GM19455 (cell line): ENCODE measurements around the gene FMO5.
"Not testable (repeated sequence)": the region's sequence is repeated elsewhere in the genome, so short reads cannot be mapped to it uniquely, and the experiment has no call there.

Source experiments
- ATAC-seq: cut with Tn5 transposase; IDR thresholded peaks from one replicate; pipeline ENCODE4 v1.9.1; 2021; ENCODE audit not compliant: unreplicated experiment

The FMO5 gene

DNA sequence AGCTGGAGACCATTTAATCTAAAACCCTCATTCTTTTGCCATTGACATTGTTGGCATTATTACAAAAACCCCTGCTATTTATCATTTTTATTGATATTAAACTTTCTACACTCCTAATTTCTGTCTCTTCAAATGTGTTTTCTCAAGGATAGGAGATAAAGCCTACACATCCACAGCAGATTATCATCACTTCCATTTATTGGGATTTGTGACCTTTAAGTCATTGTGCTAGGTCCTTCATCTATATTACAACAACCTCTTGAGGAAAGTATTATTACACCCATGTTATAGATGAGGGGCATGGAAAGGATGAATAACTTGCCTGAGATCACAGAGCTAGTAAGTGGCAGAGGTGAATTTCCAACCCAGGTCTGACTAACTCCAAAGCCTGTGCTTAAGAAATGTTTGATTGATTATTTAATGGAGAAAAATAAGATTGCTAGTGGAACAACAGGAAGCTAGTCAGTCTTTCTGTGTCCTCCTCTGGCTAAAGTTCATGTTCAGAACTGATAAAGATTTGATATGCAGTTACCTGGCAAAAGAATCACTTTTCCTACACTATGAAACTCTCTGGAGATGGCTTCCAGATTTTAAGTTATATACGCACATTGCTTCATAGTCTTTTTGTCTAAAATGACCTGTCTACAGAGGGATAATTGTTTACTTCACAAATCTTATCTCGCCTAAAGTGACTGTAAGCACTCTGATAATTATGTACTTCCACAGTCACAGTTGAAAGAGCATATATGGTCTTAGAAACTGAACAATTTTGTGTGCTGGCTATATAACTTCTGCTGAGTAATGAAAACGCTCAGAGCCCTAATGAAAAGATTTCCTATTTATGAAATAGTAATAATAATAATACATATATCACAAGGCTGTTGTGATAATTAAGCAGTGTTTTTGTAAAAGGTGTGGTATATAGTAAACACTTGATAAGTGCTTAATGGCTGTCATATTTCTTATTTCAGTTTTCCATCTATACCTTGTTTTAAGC, 15.0 kb downstream of the FMO5 start:
- no peak for ATAC-seq

DNA sequence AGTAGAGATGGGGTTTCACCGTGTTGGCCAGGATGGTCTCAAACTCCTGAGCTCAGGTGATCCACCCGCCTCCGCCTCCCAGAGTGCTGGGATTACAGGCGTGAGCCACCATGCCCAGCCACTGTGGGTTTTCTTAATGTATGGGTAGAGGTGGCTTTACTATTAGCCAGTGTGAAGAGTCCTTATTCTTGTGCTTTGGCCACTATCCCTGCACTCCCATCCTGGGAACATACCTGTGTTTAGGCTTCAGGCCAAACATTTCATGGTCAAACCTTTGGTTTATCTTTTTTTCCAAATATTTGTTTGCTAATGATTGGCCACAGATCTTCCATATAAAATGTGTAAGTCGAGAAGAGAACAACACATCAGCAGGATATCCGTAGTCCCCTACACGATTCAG, 16.5 kb downstream of the FMO5 start:
- ATAC-seq = no peak

DNA sequence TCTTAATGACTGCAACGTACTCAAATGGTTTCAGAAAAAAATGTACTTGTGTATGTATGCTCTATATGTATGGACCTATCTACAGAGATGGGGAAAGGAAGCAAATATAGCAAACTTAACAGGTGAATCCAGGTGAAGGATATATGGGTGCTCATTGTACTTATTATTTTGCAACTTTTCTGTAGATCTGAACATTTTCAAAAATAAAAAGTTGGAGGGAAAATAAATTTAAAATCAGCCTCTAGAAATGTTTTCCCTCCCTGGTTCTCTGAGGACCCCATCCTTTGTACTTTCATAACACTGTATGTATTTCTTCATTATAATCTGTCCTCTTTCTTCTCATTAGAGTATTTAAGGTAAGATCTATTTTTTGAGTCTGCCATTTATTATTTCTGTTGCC, 17.9 kb downstream of the FMO5 start:
- ATAC-seq = no peak

DNA sequence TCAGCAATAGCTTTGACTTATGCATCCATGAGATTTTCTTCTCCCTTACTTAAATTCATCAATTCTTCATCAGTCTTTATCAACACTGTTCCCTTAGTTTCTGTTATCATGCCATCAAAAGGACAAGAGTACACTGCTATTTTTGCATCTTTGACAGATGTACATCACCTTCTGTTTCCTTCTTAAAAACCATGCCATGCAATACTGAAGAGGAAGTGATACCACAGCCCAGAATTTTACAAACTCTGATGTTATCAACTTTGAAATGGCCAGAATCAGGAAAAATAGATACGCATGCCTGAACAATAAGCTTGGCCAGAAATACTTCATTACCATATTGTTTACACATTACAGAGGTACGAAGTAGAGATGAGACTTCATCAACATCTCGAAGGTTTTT, 21.1 kb downstream of the FMO5 start:
- ATAC-seq = no peak

DNA sequence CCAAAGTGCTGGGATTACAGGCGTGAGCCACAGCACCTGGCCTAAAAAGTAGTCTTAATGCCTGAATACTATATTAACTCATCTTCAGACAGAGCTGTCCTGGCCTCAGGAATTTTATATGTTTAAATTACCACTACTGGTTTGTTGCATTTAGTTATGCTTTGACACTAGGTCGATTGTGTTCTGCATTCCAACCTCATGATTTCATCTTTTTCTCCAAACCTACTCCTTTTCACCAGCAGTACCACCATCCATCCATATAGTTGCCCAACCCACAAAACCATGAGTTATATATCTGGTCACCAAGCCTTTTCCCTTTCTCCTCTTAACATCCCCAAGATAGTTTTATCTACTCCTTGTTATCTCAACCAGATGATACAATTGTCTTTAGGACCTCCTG, 22.6 kb downstream of the FMO5 start:
- ATAC-seq = no peak

DNA sequence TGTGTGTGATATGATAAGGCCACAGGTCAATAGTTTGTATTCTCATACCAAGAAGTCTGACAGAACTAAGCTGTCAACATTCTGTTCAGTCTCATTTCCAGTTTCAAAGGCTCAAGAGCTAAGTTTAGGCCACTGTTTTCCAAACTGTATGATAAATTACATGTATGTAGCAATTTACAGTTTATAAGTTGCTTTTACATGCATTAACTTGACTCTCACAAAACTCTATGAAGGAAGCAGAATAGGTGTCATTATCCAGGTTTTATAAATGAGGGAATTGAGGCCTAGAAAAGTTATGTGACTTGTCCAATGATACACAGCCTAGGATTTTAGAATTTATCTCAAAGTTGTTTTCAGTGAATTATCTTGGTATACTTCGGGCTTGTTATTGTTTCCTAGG, 23.4 kb downstream of the FMO5 start:
- no peak for ATAC-seq

DNA sequence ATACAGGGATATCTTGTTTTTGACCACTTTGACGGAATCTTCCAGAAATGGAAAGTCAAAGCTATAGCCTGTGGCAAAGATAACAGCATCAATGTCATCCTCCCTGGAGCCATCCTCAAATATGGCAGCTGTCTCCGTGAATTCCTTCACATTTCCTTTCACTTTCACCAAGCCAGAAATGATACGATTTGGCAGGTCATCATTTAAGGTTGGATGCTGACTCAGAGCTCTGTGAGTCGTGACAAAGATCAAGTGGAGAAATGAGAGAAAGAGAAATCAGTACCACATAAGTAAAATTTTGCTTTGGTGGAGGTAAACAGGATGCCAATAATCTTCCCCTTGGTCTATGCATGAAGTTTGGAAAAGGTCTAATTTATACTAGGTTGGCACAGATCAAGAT, 23.9 kb downstream of the FMO5 start:
- no peak for ATAC-seq

DNA sequence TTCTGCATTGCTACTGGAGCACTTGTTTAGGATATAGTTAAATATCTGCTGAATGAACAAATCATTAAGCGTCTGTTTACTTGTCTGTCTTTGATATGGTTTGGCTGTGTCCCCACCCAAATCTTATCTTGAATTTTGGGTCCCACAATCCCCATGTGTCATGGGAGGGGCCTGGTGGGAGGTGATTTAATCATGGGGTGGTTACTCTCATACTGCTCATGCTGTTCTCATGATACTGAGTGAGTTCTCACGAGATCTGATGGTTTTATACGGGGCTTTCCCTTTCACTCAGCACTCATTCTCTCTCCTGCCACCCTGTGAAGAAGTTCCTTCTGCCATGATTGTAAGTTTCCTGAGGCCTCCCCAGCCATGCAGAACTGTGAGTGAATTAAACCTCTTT, 27.8 kb downstream of the FMO5 start:
- ATAC-seq = not testable (repeated sequence)

DNA sequence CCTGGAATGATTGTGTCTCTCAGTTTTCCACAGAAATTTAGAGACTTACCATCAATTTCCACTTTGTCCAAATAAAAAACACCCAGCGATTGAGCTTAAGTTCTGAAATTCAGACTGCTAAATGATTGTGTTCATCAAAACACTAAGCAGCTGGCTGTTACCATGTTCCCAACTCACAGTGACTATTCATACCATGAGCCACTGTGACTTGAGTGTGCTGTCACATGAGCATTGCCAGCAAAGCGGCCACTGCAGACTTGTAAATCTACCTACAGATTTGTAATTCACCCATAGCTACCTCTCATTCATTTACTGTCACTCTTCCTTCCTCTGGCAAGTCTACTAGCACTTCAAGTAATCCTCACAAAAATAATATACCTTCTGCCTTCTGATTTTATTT, 35.6 kb downstream of the FMO5 start:
- ATAC-seq = no peak

DNA sequence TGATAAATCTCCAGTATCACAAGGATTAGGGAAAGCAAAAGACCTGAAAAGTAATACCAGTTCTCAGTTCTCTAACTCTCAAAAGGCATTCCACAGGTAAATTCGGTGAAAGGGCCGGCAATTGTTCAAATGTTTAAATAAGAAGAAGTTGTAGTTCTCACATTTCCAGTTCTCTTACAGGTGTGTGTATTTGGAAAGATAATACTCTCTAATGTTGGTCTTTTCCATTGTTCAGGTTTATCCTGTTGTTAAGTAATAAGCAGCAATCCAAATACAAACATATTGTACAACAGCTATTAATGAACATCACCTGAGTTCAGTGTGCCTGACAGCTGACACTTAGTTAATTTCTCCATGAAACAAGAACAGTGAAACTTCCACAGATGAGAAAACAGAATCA, 39.7 kb downstream of the FMO5 start:
- ATAC-seq = no peak

DNA sequence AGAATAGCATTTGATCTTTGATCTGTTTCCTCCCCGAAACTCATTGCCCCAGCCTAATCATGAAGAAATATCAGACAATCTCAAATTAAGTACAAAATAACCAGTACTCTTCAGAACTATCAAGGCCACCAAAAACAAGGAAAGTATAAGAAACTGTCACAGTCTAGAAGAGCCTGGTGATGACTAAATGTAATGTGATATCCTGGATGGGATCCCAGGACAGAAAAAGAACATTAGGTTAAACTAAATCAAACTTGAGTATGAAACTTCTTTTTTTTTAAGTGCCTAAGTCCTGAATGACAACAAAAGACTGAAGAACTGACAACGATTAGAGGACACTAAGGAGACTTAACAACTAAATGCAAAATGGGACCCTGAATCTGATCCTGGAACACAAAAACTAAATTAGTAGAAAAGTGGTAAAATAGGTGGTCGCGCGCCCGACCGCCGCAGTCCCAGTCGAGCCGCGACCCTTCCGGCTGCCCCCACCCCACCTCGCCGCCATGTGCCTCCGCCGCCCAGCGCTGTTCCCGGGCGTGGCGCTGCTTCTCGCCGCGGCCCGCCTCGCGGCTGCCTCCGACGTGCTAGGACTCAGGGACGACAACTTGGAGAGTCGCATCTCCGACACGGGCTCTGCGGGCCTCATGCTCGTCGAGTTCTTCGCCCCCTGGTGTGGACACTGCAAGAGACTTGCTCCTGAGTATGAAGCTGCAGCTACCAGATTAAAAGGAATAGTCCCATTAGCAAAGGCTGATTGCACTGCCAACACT, 47.3 kb downstream of the FMO5 start:
- no peak for ATAC-seq

DNA sequence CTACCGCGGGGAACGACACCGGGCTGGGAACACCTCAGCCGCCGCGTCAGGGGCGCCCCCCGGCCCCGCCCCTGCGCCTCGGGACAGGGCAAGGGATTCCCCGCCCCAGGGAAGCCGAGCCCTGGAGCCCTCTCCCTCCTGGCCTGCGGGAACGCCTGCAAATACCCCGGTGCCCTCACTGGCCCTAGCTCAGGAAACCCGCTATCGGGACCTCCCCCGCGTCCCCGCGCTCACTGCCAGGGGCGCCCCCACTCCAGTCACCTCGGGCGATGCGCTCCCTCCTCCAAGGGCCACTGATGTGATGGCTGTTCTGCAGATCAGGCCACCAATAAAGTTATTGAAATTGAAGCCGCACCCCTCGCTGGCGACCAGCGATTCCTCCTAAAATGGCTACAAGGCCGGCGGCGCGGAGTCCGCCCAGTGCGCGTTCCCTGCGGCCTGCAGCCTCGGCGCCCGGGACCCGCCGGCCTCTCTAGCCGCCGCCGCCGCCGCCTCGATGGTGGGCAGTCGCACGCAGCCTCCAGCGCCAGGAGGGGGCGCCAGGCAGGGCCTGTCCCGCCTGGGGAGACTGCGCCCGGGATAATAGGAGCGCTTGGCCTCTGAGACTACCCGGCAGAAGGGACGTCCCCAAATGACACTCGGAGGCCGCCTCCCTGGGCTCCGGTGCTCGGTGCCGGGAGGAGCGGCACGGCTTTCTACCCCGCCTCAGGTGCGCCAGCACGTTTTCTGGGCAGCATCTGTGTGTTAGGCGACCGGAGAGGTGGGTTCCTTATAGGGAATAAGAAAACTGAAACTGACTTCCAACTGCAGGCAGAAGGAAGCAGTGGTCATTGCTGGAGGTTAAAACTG, 52.7 kb downstream of the FMO5 start, which contains the start of gene PRKAB2:
Gene PRKAB2, minus strand, starts transcription at position 303 of the 849 bp plus-strand sequence. CDS start 326 bp downstream, outside the sequence.
- peak; percentile 79 for ATAC-seq

DNA sequence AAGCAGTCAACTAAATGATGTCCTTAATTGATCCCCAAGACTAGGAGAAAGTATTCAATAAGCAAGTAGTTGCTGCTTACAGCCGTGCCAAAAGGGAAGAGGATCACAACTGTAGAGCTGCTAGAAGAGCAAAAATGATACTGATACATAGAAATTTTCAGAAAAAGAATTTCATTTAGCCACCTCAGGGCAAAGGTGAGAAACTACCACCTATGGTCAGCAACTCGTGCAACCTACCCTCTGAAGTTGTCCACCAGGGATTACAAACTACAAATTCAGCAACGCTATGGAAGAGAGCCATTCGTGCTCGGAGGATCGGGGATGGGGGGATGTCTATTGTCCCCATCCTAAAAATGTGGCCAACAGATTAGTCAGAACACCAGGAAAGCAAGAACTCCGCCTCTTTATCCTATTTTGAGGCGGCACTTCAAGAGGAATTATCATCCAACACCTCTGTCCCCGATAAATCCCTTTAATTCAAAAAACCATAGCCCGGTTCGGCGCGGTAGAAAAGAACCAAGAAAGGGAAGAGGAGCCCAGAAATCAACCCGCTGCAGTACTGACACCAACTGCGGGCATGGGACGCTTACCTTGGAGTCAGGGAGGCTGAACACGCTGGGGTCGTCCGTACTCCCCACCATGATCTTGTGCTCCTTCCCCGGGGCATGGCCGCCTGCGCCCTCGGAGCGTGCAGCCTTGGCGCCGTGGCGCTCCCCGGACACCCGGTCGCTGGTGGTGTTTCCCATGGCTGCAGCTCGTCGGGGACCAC, 53.6 kb downstream of the FMO5 start:
- peak; percentile 22 for ATAC-seq

DNA sequence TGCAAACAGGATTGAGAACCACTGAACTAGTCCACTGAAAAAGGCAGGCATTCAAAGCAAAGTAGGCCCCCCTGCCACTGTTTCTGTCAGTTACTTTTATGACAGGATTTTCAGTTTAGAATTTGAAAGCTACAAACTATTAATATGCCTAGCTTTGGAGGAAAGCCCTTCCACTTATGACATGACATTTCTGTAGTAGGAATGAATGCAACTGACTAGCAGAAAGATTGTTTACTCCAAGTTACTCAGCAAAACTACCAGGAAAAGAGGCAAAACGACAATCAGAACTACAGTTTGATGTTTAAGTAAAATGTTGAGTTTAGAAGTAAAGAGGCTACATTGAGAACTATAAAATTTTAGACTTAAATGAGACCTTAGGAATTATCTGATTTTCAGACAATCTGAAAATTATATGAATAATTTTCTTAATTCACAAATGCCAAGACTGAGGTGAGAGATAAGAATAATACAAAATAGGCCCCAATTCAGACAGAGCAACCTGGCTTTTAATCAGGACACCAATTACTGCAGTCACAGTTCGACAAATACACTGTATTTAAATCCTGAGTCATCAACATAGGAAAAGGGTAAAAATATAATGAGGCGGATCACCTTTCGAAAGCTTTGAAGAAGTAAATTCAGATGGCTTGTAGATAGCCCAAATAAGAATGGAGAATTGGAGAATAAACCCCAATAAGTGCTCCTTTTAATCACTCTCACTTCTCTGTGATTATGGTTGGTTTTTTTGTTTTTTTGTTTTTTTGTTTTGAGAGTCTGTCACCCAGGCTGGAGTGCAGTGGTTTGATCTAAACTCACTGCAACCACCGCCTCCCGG, 55.1 kb downstream of the FMO5 start:
- ATAC-seq = no peak

DNA sequence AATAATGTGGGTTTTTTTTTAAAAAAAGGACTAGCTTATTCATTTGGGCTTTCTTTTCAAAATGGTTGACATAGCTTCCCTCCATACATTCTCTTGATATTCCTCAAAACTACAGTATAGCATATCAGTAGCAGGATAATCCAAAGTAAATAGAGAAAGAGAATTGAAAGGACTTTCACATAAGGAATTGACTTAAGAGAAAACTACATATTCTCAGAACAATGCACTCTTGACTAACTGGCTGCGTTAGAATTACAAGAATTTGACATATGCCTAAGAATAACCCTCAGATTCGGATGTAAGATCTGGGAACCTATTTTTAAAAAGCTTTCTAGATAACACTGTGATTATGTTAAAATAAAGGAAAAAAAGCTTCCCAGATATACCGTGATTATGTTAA, 56.0 kb downstream of the FMO5 start:
- ATAC-seq = no peak

DNA sequence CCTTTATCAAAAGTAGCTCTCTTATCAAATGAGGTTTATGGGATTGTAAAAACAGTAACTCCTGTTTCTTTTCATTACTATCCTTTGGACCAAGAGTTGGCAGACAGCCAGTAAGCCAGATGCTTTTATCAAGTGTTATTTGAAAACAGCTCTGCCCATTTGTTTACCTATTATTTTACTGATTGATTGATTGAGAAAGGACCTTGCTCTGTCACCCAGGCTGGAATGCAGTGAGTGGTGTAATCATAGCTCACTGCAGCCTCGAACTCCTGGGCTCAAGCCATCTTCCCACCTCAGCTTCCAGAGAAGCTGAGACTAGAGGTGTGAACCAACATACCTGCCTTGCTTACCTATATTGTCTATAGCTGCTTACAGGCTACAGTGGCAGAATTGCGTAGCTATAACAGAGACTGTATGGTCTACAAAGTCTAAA, 56.5 kb downstream of the FMO5 start:
- no peak for ATAC-seq

DNA sequence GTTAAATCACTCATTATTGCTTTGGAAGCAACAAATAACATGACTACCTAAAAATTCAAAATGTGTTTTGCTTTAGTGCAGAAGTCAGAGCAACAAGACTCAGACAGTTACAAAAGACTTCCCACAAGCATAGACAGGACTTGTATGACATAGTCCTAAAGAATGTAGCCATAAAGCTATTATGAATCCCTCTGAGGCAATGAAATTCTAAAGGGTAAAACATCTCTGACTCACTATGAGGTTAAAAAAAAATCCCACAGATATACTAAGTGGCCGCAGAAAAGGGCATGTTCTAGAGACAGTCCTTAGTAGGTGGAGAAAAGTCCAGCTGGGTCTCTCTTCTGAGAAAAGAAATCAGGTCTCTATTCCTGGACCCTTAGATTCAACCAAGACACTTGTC, 57.8 kb downstream of the FMO5 start:
- no peak for ATAC-seq

DNA sequence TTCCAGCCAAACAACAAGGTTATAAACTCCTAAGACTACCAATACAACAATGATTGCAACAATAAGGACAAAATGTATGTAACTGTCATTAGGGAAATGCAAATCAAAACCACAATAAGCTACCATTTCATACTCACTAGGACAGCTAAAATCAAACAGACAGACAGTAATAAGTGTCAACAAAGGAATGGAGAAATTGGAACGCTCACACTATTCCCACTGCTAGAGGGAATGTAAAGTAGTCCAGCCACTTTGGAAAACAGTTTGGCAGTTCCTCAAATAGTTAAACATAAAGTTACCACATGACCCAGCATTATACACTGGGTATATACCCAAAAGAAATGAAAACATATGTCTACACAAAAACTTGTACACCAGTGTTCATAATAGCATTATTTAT, 62.1 kb downstream of the FMO5 start:
- ATAC-seq = no peak

DNA sequence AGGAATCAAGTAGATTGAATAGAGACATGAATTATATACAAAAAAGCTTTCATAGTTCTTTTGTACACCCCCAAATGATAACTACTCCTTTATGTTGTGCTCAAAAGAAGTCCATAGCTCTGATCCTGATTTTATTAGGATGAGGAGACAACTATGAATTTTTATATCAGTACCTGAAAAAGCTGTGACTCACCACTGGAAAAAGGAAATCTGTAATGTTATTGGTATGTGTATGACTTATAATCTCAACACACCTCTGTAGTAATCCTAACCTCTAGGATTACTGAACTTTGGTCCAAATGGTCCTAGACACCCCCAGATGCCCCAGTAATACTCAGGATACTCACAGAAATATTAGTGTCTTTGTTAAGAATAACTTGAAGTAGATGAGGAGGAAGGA, 63.0 kb downstream of the FMO5 start:
- no peak for ATAC-seq
